Right kidney (tissue), 1 donor: ENCODE measurements around the gene SERPINI1.
"Not testable (repeated sequence)": the region's sequence is repeated elsewhere in the genome, so short reads cannot be mapped to it uniquely, and the experiment has no call there.

Source experiments
- DNase-seq: peaks from one replicate; pipeline ENCODE4 v3.0.0-alpha.2; 2016

SERPINI1 gene

DNA sequence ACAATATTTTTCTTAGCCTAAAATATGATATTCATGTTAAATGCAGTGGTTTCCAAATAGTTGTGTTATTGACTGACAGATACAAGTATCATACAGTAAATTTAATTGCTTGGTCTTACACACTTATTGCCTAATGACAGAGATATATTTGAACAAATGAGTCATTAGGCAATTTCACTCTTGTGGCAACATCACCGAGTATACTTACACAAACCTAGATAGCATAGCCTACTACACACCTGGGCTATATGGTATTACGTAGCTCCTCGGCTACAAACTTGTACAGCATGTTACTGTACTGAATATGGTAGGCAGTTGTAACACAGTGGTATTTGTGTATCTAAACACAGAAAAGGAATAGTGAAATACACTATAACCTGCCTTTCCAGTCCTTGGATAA is 50.3 kb downstream of the SERPINI1 start:
- DNase-seq: no peak

DNA sequence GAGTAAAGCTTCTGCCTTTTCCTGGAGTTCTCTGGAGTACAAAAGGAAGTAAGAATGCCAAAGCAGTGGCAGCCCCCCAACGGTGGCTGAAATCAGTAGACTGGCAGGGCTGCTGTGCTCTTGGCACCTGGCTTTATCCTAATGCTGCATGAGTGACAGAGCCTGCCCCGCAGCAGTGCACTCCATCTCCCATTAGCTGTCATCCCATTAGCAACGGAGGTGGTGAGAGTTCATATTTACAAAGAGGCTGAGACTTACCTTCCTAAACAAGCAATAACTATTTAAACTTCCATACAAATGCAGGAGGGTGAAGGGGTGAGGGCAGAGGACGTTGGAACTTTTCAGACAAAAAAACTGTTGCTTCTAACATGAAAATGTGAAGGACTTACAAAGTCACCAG is 51.9 kb downstream of the SERPINI1 start:
- no peak for DNase-seq

DNA sequence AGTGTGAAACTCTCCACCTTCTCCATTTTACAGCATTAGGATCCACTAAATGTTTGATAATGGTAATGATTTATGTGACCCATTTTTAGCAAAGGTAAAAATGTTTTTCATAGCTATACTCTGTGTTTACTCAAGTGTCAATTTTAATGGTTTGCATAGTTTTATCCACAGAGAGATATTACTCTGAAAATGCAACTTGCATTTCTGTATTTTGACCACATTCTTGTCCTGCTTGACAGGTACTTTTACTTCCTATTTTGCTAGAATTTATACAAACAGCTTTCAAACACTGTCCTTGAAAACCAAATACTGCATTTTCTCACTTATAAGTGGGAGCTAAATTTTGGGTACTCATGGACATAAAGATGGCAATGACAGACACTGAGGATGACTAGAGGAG is 62.9 kb downstream of the SERPINI1 start:
- DNase-seq: no peak

DNA sequence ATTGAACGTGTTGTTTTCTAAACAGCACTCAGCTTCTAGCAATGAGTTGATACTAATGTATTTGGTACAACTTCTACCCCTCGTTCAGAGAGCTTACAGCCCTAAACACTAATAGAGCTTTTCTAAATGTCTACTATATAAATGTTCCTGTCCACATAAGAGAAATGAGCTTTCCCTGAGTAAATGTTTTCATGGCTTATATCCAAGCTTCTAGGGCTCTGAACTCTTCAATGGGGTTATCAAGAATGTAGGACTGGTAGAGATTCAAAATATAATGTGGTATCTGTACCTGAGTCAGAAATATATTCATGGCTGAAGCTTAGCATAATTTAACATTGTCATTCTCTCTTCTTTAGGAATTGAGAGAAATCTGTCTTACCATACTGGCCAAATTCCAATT is 73.4 kb downstream of the SERPINI1 start:
- DNase-seq: no peak

DNA sequence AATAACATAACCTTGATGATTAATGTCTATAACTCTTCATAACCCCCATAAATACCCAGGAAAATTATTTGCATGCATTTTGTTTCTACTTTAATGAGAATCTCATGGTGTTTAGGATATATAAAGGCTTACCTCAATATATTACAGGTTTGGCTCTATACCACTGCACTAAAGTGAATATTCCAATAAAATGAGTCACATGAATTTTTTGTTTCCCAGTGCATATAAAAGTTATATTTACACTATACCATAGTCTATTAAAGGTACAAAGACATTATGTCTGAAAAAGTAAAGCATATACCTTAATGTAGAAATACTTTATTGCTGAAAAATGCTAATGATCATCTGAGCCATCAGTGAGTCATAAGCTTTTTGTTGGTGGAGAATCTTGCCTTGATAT is 74.7 kb downstream of the SERPINI1 start:
- no peak for DNase-seq

DNA sequence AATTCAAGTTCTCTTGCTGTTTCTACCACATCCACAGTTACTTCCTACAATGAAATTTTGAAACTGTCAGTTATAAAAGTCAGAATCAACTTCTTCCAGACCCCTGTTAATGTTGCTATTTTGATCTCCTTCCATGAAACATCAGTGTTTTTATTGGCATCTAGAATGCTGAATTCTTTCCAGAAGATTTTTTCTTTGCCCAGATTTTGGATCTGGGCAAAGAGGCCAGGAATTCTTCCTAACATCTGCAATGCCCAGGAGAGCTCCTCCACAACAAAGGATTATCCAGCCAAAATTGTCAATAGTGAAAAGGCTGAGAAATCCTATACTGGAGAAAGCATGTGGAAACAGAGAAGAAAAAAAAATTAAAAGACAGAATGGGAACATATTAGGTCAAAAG is 75.5 kb downstream of the SERPINI1 start:
- DNase-seq: no peak

DNA sequence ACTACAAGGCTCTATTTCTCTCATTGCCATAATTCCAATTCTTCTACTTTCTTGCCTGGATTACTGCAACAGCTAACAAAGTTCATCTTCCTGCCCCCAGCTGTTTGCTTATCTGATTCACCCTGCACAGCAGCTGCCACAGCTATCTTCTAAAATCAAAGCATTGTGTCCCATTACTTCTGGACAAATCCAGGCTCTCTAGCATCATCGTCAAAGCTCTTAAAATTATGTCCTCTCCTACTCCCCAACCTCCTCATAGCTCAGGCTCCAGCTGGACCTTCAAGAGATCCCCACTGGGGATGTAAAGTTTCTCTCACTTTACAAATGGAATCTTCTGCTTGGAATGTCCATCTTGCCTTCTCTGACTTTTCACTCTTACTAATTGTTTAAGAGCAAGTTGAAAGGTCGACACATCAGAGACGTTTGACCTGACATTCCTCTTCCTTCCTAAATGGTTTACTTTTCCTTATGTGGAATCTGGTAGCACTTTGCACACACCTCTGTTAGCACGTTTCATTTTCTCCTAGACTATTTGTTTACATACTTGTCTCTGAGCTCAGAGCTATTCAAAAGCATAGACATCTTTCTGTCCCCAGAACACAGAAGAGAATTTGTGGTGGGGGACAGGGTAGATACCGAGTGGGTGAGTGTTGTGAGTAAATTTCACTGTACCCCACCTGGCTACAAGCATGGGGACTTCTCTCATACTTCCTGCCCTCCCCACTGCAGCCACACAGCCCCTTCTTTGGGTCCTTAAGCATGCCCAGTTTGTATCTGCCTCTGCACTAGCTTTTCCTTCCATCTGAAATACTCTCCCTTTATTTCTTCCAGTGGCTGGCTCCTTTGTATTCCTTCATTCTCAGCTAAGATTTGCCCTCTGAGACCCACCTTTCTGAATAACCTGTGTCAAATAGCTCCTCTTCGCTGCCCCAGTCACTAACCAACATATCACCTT is 77.9 kb downstream of the SERPINI1 start:
- DNase-seq: no peak

DNA sequence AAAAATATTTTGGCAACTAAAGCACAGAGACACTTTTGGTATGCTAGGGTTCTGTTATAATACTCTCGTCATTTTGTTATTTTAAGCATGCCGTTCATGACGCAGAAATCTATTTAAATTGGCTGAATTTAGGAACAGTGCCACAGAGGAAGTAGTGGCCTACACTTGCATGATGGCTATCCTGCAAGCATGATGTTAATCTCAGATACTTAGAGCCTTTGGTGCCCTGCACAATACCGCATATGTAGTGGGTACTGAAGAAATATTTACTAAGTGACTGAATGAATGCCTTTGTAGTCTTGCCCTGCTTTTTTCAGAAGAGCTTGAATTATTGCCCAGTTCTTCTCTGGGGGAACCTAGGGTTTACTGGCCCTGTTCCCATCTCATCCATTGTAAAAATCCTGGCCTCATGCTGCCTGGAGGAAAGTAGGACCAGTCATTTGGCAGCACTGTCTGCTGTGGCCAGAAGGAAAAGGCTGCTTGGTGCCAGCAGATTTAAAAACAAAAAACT is 79.0 kb downstream of the SERPINI1 start:
- no peak for DNase-seq

DNA sequence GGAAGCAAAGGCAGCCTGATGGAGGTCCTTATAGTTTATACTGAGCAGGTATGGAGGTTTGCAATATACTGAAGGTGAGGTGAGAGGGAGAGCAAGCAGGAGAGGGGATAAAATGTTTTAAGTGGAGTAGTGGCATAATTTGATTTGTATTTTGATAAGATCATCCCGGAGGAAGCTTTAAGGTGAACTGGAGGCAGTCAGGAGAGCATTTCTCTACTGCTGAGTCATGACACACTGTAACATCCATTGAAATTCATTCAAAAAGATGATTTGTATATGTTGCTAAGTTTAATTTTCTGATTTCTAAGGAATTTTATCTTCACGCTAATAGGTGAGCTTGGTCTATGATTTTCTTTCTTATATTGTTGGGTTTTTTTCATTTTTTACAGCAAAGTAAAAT is 81.4 kb downstream of the SERPINI1 start:
- DNase-seq: no peak

DNA sequence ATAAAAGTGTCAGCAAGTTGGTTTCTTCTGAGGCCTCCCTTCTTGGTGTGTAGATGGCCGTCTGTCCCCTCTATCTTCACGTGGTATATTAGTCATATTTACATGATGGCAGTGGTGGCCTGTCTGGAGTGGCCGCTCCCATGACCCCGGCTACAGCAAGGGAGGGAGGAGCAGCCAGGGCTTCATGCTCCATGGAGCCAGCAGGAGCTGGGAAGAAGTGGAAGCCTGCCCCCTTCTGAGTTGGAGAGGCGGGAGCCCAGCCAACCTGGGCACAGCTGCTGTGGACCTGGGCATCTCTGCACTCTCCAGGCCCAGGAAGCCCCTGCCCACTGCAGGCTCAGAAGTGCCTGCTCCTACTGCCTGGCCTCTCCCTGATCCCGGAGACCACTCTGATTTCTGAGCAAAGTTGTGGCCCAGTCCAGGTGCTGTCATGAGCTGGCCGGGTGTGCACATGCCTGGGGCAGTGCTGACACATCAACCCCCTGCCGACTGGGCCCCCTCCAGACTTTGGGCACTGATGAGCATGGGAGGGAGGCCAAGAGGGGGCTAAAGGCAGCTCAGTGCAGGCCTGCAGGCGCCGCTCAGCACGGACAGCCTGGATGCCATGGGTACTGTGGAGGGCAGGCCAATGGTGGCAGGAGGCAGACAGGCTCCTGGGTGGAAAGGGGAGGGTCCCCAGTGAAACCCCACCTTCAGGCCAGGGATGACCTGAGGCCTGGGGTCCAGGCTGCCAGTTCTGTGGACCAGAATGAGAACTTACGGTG is 84.8 kb downstream of the SERPINI1 start:
- no peak for DNase-seq

DNA sequence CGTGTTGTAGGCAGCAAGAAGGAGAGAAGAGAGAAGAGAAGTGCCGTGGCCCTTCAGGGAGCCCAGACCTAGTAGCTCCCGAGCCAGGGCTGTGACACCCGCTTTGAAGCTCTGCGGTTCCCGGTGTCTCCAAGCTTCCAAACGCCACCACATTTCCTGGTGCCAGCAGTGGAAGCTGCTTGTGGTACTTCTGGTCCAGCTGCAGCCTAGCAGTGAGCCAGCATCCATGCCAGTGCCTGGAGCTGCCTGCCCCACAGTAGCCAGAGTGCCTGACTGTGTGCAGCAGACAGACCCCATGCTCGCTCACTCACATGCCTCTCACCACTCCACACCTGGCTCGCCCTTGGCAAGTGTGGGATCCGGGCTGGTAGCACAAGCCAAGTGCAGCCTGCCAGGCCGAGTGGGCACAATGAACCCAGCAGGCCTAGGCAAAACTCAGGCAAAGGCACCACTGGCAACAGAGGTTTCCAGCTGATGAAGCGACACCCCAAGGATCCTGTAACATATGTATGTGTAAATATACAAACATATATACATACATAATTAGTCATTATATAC is 85.8 kb downstream of the SERPINI1 start:
- DNase-seq: no peak

DNA sequence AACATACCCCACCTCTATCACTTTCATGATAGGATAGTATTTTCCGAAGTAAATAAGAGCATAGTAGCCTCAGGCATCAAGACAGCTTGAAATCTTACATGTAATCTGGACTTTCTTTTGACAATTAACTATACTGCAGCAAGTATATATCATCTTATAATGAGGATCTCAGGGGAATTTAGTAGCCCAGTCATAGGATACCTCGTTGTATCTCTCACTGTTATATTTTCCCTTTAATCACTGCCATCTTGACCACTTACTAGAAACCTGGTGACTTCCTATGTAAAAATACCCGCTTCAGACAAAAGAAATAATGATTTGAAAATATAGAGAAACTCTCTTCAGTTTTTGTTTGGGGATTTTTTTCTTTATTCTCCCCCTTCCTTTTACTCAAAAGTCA is 88.2 kb downstream of the SERPINI1 start:
- DNase-seq: no peak

DNA sequence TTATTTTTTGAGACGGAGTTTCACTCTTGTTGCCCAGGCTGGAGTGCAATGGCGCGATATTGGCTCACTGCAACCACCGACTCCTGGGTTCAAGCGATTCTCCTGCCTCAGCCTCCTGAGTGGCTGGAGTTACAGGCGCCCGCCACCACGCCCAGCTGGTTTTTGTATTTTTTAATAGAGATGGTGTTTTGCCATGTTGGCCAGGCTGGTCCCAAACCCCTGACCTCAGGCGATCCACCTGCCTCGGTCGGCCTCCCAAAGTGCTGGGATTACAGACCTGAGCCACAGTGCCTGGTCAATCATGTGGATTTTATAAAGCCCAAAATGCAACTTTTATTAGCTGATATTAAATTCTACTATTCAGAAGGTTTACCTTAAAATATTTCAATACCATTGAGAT is 92.1 kb downstream of the SERPINI1 start:
- not testable (repeated sequence) for DNase-seq

DNA sequence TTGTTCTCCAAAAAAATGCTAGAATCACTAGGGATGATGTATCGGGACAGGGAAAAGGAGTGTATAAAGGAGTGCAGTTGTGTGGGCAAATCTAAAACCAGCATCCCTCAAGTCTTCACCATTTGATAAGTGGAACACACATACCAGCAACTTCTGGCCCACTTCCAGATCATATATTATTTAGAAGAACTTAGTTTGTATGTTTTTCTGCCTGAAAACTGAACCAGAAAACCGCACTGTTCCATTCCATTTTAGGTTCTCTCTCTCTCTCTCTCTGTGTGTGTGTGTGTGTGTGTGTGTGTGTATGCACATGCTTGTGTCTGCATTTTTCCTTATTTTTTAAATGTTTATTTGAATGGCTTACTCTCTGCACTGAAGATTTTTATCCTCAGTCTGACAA is 93.5 kb downstream of the SERPINI1 start:
- DNase-seq: no peak

DNA sequence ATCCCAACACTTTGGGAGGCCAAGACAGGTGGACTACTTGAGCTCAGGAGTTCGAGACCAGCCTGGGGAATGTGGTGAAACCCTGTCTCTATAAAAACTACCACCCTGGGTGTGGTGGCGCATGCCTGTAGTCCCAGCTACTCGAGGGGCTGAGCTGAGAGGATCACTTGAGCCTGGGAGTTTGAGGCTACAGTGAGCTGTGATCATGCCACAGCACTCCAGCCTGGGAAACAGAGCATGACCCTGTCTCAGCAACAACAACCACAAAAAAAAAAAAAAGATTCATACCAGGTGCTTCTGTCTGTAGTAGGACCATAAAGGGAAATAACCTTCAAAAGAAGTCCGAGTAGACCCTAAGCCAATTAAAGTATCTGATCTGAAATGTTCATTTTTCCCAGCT is 94.5 kb downstream of the SERPINI1 start:
- DNase-seq: no peak

DNA sequence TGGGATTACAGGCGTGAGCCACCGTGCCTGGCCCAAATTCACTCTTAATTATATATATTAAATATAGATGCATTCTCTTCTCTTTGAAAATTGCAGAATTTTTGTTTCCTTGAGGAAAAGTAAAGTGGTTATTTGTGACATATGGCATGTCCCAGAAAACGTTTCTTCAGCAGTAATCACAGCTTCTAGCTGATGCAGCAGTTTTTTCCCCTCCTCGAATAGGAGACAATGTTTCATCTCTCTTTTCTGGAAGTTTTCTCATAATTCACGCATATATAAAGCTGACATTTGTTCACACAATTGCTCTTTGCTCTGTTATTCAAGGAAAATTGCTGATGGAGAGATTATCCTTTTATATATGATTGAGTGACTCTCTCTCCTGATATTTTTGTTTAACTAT is 99.8 kb downstream of the SERPINI1 start:
- no peak for DNase-seq

DNA sequence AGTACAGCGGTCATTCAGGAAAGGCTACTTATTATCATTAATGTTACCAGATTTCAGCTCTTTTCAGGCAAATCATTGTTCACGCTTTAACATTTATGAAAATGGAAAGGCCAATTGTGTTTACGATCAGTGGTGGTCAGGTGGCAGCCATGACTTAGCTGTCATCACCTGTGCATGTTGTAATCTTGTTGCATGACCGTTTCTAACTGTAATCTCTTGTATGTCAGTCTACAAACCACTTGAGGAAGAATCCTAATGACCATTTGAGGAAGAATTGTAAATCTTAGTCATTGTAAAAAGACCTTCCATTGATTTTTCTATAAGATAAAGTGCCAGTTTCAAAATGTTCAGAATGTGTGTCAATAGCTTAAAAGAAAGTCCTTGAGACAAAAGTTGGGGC is 100.4 kb downstream of the SERPINI1 start:
- no peak for DNase-seq

DNA sequence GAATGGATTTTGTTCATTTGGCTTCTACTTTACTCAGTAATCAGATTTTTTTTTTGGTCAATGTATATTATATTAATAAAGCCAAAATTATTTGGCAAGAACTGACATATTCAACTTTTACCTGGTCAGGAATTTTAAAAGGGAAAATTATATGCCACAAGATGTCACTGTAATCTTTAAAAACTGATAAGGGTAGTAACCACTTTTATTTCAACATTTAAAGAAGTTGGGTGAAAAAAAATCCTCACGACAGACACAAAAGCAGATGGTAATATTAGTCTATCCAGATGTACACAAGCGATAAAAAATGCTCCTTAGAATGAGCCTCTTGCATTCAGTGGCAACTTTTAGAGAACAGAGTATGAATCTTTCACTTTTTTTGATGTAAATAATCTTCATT is 101.9 kb downstream of the SERPINI1 start:
- no peak for DNase-seq

DNA sequence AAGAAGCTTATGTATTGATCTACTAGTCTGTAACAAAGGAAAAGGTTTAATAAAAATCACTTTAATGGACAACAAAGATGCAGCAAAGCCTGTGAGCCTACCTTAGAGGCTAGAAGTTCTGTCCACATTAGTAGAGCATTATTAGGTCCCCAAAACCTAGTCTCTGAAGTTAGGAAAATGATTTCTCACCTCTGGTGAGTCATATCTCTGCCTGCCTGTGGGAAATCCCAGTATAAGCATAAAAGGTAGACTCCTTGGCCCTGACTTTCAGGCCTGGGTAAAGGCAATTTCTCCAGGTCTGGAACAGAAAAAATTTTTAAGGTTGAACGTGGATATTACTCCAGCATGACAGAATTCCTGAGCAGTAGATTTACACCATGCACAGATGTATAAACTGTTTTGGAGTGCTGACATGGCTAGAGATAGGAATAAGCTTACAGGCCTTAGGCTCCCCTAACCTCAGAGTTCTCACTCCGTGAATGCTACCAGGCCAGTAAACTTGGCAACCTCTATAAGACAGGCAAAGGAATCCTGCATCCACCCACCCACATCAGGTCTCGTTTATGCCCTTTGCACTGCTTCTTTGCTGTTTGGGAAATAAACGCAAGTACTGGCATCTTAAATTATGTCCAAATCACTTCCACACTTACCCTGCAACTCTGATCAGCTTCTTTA is 104.1 kb downstream of the SERPINI1 start:
- DNase-seq: no peak

DNA sequence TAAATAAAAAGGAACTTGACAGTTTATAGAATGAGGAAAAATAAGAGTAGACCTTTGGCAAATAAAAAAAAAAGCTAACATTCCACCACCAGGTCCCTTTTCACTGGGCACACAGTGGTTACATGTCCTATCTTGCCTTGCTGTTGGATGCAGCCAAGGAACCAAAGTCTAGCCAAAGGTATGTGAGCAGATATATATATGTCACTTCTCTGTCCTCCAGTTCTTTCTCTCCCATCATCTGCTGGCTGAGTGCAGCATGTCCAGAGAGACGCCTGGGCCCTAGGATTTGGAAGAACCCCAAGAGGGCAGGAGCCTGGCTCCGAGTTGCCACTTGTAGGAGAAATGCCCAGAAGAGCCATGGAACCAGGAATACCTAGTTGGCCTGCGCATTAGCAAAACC is 104.7 kb downstream of the SERPINI1 start:
- no peak for DNase-seq

DNA sequence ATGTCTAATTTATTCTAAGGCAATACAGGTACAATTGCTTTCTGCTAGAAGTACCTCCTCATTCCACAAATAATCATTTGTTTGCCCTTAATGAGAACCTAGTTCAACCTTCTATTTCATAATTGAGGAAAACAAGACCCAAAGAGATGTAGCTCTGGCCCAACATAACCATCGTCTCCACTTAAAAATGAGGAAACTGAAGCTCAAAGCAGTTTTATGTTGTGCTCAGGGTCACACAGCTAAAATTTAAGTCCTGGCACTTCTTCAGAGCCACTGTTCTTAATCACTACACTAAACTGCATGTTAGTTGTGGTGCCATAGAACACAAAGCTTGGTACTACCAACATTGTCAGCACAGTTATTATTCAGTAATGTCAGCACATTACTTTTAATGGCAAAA is 108.0 kb downstream of the SERPINI1 start:
- DNase-seq: no peak

DNA sequence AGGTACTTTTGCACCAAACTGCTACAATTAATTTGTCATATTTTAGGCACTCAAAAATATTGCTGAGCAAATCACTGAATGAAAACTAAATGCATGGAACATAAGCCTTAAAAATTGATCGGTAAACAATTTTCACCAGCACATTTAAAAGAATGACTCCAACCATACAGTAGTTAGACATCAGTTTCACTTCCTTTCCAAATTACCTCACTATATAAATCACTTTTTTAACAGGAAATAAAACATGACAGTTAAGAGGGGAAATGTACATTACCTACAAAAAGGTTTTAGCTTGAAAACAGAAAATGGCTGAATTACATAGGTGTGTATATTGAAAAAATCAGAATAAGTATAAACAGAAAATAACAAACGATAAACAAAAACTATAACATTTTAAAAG is 108.4 kb downstream of the SERPINI1 start:
- no peak for DNase-seq

DNA sequence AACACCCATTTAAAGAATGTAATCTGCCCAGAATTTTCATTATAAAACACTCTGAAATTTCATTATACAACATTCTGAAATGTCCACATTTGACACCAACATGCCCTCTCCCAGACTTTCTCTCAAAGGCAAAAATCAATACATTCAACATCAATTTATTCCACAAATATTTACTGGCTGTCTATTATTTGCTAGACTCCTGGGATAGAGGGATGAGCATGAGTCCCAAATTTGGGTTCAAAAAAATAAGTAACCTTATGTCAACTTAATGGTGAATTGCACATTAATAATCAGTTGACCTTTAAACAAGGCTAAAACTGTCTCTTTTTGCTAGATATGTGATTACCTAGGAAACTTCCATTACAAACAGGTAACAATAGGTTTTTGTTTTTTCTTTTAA is 109.0 kb downstream of the SERPINI1 start:
- DNase-seq: no peak
